ENCODE data around the gene SMG1.

SMG1 gene

DNA sequence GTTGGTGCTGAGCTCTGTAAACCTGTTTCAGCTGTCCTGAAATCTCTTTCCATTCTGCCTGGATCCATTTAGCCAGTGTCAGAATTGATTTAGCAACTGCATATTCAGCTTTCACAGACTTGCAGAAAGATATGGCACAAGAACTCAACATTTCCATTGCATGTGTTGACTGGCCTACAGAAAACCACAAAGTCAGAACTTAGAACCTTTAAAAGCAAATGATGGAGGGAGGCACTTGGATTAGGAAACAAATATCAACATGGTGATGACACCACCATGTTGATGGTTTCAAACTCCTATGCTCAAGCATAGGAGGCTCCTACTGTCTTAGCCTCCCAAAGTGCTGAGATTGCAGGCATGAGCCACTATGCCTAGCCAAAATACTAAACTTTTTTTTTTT lies 72.5 kb downstream of the SMG1 start:
- no peak for DNase-seq (ENCODE audit: low read depth in 3 of 3, low spot score in 1 of 3)

DNA sequence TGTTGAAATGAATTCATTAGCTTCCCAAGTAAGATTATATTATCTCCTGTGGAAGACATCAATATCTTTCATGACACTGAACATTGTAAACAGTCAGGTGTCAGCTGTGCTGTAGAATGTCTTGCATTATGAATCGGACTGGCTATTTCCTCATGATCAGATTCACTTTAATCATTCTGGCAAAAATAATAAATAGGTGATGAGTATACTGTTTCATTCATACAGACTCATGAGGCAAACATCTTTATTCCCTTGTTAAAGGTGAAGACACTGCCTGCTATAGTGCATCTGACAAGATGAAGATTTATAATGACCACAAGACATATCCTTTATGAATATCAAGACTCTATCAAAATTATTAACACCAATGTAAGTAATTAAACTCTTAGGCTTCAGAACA lies 73.6 kb downstream of the SMG1 start:
- DNase-seq (ENCODE audit: low read depth in 3 of 3, low spot score in 1 of 3) = no peak

DNA sequence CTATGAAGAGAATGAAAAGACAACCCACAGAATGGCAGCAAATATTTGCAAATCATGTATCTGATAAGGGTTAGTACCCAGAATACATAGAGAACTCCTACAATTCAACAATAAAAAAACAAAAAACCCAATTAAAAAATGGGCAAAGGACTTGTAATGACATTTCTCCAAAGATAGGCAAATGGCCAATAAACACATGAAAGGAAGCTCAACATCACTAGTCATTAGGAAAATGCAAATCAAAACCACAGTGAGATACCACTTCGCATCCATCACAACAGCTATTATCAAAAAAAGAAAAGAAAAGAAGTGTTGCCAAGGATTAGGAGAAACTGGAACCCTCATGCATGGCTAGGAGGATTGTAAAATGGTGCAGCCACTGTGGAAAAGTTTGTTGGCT lies 79.8 kb downstream of the SMG1 start:
- no peak for DNase-seq (ENCODE audit: low read depth in 3 of 3, low spot score in 1 of 3)

DNA sequence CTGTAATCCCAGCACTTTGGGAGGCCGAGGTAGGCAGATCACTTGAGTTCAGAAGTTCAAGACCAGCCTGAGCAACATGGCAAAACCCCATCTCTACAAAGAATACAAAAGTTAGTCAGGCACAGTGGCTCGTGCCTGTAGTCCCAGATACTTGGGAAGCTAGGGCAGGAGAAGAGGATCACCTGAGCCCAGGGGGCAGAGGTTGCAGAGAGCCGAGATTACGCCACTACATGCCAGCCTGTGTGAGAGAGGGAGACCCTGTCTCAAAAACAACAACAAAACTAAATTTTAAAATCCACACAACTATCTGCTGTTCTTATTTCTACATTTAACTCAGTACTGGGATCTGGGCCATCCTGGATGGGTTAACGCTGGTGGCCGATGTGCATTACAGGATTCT lies 83.6 kb downstream of the SMG1 start:
- no peak for DNase-seq (ENCODE audit: low read depth in 3 of 3, low spot score in 1 of 3)

DNA sequence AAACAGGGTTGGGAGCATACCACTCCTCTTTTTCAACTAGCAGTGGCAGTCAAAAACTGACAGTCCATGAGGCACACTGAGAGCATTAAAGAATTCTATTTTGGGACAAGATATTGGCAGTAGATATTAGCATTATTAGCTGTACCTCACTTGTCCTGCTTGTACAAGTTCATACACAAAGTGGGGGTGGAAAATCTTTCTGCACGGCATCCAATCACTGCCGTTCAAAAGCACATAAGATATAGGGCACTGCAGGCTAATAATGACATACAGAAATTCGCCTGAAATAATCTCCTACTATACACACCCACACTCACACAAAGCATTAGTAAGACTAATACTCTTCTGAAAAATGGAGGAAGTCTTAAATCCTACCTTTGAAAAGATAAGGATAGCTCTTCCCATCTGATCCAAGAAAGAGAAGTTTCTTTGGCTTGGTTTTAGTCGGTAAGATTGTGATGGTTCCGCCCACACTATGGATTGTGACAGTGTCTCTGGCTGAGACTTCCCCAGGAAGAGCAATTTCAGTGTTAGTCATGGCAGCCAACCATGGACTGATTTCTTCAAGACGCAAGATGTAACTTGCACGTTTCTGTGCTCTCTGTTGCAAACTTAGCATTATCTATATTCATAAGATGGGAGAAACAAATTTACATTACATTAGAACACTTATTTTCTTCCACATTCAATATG lies 84.2 kb downstream of the SMG1 start:
- DNase-seq (ENCODE audit: low read depth in 3 of 3, low spot score in 1 of 3) = no peak

DNA sequence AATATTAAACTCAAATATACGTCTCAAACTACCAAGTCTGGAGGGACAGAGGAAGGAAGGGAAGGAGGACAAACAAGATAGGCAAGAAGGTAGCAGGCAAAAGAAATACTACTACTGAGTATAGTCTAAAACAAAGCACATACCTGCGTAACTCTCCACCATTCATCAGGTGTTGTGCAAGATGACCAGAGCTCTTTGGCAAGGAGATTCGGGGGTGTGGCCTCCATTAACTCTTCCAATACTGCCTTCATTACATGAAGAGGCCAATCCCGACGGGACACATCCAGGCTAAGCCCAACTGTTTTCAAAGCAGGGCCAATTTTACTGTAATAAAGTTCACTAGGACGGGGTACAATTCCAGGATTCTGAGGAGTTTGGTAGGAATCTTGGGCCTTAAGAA lies 86.7 kb downstream of the SMG1 start:
- DNase-seq (ENCODE audit: low read depth in 3 of 3, low spot score in 1 of 3) = no peak

DNA sequence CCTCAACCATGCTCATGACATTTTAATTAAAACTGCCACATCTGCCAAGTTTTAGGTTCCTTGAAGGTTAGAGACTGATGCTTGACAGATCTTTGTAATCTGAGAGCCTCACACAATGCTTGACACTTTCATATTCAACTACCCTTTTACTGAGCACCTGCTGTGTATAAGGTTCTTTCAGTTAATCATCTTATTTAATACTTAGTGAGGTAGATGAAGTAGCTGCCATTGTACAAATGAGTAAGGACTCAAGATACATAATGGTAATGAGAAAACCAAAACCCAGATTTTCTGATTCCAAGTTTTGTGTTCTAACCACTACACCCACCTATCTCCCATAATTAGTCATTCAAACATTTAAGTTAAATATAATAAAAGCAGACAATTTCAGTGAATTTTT lies 89.5 kb downstream of the SMG1 start:
- DNase-seq (ENCODE audit: low read depth in 3 of 3, low spot score in 1 of 3) = no peak

DNA sequence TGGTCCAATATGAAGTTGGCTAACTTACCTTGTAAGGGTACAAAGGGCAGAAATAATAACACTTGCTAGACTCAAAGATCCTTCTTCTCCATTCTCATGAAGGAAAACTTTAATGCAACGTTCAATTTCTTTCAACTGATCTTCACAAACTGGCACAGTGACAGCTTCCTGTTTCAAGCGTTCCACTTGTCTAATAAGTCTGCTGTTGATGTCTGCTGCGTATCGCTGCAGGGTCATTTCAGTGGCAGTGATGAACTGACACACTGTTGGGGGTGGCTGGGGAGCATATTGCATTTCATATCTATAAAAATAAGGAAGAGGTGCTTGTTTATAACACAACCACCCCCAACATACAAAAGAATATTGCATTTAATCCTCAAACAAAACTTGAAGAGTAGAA lies 91.3 kb downstream of the SMG1 start:
- no peak for DNase-seq (ENCODE audit: low read depth in 3 of 3, low spot score in 1 of 3)

DNA sequence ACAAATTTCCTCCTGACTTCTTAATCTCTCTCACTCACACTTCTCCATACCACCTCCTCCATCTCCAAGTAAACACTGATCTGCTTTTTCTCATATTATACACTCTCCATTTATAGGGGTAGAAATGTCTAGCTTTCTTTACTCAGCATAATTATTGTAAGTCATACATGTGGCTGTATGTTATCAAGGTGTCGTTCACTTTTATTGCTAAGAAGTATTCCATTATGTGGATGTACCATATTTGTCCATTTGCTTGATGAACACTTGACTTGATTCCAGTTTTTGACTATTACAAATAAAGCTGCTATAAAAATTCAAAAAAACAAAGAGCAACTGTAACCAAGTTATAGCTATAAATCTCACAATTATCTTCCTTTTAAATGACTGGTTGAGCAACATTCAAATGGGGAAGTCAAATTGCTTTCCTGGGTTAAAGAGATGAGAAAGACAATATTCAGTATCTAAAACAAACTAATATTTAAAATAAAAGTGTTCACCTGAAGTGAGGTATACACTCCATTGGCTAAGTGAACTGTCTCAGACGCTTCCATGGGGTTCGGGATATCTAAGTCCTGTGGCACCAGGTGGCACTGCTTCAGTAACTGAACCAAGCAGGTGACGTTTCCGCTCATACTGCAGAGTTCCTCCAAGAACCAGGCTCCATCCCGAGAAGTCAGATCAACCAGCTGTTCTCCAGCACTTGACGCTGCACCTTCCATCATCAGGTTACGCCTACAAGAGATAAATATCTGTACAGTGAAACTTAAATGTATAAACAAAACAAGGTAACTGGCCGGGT lies 92.3 kb downstream of the SMG1 start:
- no peak for DNase-seq (ENCODE audit: low read depth in 3 of 3, low spot score in 1 of 3)

DNA sequence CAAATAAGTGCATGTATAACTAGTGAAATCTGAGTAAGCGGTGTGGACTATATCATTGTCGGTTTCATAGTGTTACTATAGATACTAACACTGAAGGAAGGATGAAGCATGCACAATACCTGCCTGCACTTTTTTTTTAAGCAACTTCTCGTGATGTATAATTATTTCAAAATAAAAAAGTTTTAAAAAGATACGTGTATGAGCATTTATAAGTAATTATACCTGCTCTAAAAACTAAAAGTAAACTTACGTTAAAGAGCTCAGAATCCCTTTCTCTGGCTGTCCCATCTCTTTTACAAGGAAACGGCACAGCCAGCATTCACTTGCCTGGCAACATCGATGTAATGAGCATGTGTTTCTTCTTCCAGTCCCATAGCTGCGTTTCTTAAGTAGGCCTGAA lies 93.6 kb downstream of the SMG1 start:
- DNase-seq (ENCODE audit: low read depth in 3 of 3, low spot score in 1 of 3) = no peak

DNA sequence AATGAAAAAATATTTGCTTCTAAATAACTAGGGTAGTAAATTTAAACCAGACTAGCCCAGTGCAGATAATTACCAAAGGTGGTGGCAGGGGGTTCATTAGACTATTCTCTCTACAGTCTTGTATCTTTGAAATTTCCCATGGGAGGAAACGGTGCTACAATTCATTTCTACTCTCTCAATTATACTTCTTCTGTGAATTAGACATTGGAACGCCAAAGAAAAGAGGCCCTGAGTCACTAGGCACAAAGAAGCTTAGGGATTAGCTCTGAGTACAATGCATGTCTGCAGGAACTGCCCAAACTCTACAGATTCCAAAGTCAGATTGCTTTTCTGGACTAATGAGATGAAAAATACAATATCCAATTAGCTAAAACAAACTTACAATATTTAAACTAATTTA lies 94.2 kb downstream of the SMG1 start:
- DNase-seq (ENCODE audit: low read depth in 3 of 3, low spot score in 1 of 3) = no peak

DNA sequence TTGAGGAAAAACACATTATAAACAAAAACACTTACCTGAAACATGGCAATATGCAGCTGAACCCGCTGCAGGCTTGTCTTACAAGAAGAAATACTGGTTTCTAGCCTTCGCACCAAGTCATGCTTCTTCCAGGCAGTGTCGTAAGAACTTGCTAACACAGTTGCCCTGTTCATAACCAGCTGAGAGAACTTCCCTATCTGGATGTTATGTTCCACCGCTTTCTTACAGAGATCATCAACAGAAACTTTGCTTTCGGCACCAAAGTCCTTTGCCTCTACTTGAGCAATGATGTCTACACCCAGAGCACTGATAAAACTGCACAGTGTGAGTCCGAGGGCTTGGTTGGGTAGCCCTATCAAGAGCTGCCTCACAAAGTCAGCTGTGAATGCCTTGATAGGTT lies 97.0 kb downstream of the SMG1 start:
- DNase-seq (ENCODE audit: low read depth in 3 of 3, low spot score in 1 of 3) = no peak

DNA sequence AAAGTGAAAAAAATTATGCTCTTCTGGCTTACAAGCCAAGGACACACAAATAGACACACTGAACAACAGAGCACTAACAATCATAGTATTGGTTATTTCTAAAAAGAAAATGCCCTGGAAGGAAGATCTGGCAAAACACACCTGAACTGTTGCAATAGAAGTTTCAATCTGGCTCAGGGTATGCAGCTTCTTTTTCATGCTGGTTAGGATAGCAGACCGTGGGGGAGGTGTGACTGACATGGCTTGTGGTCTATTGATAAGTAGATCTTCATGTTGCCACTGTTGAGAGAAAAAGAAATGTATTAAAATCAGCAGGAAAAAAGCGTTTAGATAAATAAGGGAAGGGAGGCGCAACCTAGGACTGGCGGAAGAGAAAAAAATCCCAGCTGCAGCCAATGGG lies 98.3 kb downstream of the SMG1 start:
- no peak for DNase-seq (ENCODE audit: low read depth in 3 of 3, low spot score in 1 of 3)

DNA sequence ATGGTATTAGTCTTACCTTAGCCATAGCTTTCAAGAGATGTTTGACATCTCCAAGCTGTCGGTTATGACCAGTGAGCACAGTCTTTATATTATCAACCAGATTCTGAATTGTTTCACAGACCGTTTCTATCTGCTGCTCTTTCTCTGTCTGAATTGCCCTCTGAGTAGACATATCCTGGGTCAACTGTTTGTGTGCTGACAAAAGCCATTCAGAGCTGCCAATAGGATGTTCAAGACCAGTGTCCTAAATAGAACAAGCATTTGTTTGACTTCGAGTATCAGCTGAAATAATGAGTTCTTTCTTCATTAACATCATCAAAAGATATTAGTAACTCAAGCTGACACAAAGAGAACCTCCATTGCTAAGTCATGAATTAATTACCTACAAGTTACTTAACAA lies 109.9 kb downstream of the SMG1 start:
- DNase-seq (ENCODE audit: low read depth in 3 of 3, low spot score in 1 of 3) = no peak

DNA sequence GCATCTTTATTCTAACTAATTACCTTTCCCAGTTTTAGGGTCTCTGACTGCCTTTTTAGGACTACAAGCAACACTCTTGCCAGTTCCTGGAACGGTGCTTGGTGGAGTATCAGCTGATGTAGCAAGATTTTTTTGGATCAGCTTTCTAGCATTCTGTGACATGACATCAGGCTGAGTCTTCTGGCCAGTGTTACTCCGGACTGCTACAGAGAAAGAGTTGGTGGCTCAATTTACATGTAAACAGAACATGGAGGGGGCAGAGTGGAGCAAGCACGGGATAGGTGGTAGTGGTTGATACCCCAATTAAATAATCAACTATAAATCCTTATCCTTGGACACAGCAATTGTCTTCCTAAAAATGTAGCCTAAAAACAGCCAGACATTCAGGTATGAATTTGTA lies 114.3 kb downstream of the SMG1 start:
- DNase-seq (ENCODE audit: low read depth in 3 of 3, low spot score in 1 of 3) = no peak

DNA sequence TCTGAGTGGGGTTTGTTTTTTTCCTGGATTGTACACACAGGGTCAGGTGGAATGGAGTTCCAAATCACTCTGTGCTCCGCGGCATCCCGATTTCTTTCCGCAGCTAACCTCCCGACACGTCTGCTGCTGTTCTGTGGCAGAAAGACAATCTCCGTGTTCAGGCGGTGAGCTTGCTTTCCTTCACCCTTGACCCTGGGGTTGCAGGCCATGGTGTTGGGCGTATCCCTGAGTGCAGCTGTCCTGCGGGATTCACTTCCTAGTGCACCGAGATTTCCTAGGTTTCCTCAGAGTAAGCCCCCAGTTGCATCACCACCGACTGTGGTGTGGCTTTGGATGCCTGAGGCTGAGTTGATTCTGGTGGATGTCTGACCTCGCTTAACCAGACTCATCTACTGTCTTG lies 117.0 kb downstream of the SMG1 start:
- no peak for DNase-seq (ENCODE audit: low read depth in 3 of 3, low spot score in 1 of 3)

DNA sequence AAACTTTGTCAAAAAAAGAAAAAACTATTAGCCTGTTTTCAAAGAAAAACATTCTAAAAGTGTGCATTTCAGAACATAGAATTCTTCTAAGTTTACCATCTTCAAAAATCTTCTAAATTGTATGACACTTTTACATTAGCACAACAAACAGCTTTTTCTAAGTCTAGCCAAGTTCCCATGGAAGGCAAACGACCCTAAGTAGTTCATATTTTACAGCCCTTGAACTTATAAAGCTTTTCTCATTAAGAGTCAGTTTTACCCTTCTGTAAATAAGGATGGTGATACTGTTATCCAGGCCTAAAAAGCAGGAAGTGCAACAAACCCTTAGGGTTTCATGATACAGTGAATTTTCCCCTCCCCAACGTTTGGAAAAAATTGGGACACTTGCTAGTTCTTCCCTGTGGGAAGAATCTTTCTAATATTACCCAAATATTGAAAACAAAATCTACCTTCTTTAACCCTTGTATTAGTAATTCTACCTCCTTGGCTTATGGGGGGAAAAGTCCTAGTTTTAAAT lies 120.9 kb downstream of the SMG1 start:
- no peak for DNase-seq (ENCODE audit: low read depth in 3 of 3, low spot score in 1 of 3)

DNA sequence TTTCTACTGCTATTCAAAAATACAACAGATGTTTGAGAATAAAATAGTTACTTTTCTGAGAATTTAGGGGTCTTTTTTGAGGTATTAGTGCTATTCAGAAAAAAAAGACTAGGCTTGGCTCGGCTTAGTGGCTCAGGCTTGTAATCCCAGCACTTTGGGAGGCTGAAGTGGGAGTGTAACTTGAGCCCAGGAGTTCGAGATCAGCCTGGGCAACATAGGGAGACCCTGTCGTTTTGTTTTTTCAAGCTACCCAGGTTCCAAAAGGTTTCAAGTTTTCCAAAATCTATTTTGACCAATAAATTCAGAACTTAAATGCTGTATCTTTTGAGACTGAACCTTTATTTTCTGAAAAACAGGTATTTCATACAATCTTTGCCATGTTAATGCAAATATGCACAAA lies 121.7 kb downstream of the SMG1 start:
- no peak for DNase-seq (ENCODE audit: low read depth in 3 of 3, low spot score in 1 of 3)

DNA sequence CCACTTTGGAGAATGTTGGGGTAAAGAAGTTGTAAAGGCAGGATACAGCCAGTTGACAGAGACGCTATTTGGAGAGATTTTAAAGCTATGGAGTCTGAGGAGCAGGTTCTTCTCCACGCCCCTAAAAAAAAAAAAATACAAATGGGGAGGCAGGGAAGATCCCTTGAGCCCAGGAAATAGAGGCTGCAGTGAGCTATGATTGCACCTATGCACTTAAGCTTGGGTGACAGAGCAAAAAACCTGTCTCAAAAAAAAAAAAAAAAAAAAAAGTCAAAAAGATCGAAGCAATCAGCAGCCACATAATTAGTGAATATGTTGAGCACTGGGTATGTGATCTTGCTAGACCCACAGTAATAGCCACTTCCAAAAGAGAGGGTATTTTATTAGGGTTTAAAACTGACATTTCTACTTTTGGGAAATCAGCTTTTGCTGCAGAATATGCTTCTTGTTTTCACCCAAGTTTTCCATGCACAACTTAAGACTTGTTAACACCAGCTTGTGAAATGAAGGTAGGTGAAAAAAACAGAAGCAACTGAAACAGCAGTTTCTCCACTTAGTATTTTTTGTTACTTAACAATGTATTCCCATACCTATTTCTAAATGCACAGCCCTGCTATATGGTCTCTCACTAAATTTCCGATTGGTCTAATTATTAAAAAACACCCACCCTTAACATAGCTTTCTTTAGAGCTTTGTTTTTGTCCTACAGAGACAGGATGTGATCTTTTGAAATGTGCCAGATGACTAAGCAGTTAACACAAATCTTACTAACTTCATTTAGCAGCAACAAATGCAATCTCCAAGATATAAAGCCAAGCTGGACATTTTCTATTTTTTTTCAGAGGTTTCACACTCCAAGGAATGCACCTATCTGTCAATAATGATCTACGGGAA lies 122.4 kb downstream of the SMG1 start:
- DNase-seq (ENCODE audit: low read depth in 3 of 3, low spot score in 1 of 3) = no peak

DNA sequence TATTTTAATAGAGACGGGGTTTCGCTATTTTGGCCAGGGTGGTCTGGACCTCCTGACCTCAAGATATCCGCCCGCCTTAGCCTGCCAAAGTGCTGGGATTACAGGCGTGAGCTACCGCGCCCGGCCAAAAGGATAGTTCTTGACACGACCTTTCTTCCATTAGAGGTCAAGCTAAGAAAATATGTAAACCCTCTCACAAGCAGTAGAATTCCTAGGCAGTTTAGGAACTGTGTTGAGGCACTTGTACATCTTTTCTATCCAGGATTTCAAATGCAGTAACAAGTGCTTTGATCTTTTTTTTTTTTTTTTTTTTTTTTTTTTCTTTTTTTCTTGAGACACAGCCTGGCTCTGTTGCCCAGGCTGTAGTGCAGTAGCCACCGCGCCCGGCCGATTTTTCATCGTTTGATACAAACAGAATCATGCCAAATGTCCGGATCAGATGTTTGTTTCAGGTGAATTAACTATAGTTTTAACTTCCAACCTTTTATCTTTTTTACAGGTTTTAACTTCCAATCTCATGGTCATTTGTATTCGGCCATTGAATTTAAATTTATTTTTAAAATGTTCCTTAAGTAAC lies 123.4 kb downstream of the SMG1 start:
- no peak for DNase-seq (ENCODE audit: low read depth in 3 of 3, low spot score in 1 of 3)
